Pancreas (tissue), 10 donors: Measurements from ENCODE around the gene PLA2G6. TPM values are rescaled to one million over a fixed set of nuclear protein-coding genes. Genes with fewer than 3 reads are reported as not detected.

ENCODE experiments used
- ATAC-seq, 4 donors: fragments of 200-7000 bp; cut with Tn5 transposase; one replicate each; pipeline versions ENCODE4 v1.8.0 to v1.9.1; 2020; ENCODE audit warnings: mild to moderate bottlenecking in 4 of 4, moderate library complexity in 4 of 4
- DNase-seq, 6 donors: peaks; one replicate each; pipeline ENCODE4 v3.0.0-alpha.2; 2020
- FAIRE-seq: peaks from 2 replicates; lab custom pipeline; 2012; peaks lifted over from hg19 to GRCh38; lab: Jason Lieb, UNC
- H3K27ac ChIP-seq, 4 donors: fragments of 200-600 bp; sonication (generic); 1 replicate in 3 of 4; 2 replicates in 1 of 4; pipeline versions ENCODE4 v1.5.0 to v1.8.0; 2020
- H3K27me3 ChIP-seq, 4 donors: fragments of 200-600 bp; one replicate each; pipeline ENCODE4 v1.8.0; 2021
- H3K36me3 ChIP-seq, 3 donors: fragments of 200-600 bp; sonication (generic) in 1 of 3; one replicate each; pipeline versions ENCODE4 v1.5.0 to v1.8.0; 2020 to 2021
- H3K4me1 ChIP-seq, 3 donors: fragments of 200-600 bp; one replicate each; pipeline ENCODE4 v1.8.0; 2021
- H3K4me3 ChIP-seq, 4 donors: fragments of 200-600 bp; sonication (generic) in 2 of 4; one replicate each; pipeline versions ENCODE4 v1.5.0 to v1.8.0; 2020 to 2021
- H3K9me3 ChIP-seq, 4 donors: fragments of 200-600 bp; one replicate each; pipeline ENCODE4 v1.8.0; 2021
- WGBS, 2 donors: extraction: QIAGEN DNeasy Blood & Tissue Kit; methylation state at CpG; one replicate each; pipeline ENCODE4 v1.1.7; 2013; 5-methylcytosine and 5-hydroxymethylcytosine counted together
- intact Hi-C, 3 donors: fragments of 100-400 bp; cut with DNase I; formaldehyde crosslinking; loops; one replicate each; pipeline versions ENCODE4 v1.11.1 to v1.14.2; 2022
- polyA plus RNA-seq, 2 donors: library from polyadenylated mRNA; stranded (reverse); fragments of 200-250 nt; gene quantifications; one replicate each; pipeline ENCODE4 v1.2.3, GENCODE V29; 2013
- total RNA-seq, 6 donors: library from RNA; stranded (reverse); fragmentation: NEBNext Ultra II Directional in 4 of 6; extraction: Animal tissue kit (Norgen Biotek cat#: 25700) in 4 of 6; gene quantifications; one replicate each; pipeline versions ENCODE4 v1.2.1 to v1.2.4, GENCODE V29; 2021 to 2023
- TF ChIP-seq, protein P1 (sequence below), 4 donors: fragments of 200-600 bp; sonication (generic) in 3 of 4; IDR thresholded peaks; one replicate each; pipeline versions ENCODE4 v1.5.0 to v1.8.0; 2021; ENCODE audit warnings: antibody characterized with exemption in 4 of 4
- donor health status: healthy with polysubstance abuse.
- donor health status: DM: no; HTN: no; CAD: no; lungs with moderate emphysema.
- donor health status: DM: no; HTN: no; CAD: no.
- donor health status: control.
- donor health status: control.
- donor health status: Bipolar disorder and iron deficiency.
- donor health status: DM: yes; HTN: yes; CAD: no.
- donor health status: DM: no; HTN: no; CAD: no.
- donor health status: DM: no; HTN: no; CAD: no.
- donor health status: DM: yes; HTN: yes; CAD: no.

PLA2G6 gene
- total and polyA plus RNA-seq, 8 donors: 8.7 to 109 (median 26.1) TPM

DNA sequence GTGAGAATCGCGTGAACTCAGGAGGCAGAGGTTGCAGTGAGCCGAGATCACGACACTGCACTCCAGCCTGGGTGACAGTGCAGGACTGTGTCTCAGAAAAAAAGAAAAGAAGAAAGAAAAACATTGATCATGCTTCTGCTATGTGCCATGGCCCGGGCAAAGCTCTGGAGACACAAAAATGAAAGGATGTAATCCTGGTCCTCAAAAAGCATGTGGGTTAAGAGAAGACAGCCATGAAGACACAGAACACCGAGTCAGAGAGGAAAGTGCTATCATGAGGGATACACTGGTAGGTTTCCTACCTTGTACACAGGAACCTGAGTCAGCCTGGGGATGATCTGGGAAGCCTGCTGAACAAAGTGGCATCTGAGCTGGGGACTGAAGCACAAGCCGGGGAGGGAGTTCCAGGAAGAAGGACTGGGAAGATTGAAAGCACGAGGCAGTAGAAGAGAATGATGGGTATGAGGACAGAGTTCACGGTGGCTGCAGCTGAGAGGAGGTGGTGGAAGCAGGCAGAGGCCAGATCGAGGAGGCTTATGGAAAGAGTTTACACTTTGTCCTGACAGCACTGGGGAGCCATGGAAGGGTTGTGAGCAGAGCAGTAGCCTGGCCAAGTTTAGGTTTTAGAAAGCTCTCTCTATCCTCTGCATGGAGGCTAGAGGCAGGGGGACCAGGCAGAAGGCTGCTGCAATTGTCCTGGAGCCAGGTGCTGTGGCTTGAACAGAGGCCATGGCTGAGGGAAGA lies 10.3 kb upstream of the PLA2G6 start:
- no peak for FAIRE-seq
- TF ChIP-seq, protein P1, sequence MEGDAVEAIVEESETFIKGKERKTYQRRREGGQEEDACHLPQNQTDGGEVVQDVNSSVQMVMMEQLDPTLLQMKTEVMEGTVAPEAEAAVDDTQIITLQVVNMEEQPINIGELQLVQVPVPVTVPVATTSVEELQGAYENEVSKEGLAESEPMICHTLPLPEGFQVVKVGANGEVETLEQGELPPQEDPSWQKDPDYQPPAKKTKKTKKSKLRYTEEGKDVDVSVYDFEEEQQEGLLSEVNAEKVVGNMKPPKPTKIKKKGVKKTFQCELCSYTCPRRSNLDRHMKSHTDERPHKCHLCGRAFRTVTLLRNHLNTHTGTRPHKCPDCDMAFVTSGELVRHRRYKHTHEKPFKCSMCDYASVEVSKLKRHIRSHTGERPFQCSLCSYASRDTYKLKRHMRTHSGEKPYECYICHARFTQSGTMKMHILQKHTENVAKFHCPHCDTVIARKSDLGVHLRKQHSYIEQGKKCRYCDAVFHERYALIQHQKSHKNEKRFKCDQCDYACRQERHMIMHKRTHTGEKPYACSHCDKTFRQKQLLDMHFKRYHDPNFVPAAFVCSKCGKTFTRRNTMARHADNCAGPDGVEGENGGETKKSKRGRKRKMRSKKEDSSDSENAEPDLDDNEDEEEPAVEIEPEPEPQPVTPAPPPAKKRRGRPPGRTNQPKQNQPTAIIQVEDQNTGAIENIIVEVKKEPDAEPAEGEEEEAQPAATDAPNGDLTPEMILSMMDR (IDR thresholded peaks at IDR 0.05): no peak
- Histone ChIP-seq H3K27ac (no peak overlapping the region), H3K4me3 (no peak overlapping the region), H3K4me1 (peaks cover 7 to 17% (median 13%) of the 10 kb centered on the region in 3 donors), H3K9me3 (no peaks in the 10 kb centered on the region), H3K27me3 (no peaks in the 10 kb centered on the region), H3K36me3 (no peaks in the 10 kb centered on the region)
- intact Hi-C loops: no loop called here
- WGBS, 2 donors: 83 to 91% methylated on average over 10 of the region's 10 CpGs
- no peak for DNase-seq
- ATAC-seq: no peak

DNA sequence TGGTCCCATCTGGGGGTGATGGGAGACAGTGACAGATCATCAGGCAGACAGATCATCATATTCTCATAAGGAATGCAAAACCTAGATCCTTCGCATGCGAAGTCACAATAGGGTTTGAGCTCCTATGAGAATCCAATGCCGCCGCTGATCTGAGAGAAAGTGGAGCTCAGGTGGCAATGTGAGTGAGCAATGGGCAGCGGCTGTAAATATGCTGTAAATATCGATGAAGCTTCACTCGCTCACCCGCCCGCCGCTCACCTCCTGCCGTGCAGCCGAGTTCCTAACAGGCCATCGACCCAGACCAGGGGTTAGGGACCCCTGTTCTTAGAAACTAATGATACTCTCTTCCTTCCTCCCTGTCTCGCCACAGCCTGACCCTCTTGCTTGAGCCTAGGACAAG lies 9.4 kb upstream of the PLA2G6 start:
- Histone ChIP-seq H3K9me3 (no peaks in the 10 kb centered on the region), H3K36me3 (no peaks in the 10 kb centered on the region), H3K4me3 (no peak overlapping the region), H3K4me1 (peaks cover 7 to 21% (median 13%) of the 10 kb centered on the region in 3 donors), H3K27me3 (no peaks in the 10 kb centered on the region), H3K27ac (no peak overlapping the region)
- WGBS, 2 donors: 93 to 94% methylated on average over 14 of the region's 14 CpGs
- intact Hi-C loops: no loop called here
- TF ChIP-seq, protein P1 (IDR thresholded peaks at IDR 0.05): no peak
- DNase-seq (no peak), FAIRE-seq (no peak), ATAC-seq (no peak)

DNA sequence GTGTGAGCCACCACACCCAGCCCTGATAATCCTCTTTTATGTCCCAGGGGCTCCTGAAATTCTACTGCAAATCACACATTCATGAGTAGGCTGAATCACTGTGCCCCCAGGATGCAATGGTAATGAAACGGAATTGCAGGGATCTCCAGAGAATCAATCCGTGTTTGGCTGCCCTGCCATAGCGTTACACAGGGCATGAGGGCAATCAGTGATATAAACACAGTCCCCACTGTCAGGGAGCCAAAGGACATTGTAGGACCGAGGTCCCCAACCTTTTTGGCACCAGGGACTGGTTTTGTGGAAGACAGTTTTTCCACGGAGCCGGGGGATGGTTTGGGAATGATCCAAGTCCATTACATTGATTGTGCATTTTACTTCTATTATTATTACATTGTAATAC lies 9.0 kb upstream of the PLA2G6 start:
- DNase-seq (no peak), ATAC-seq (no peak), FAIRE-seq (no peak)
- Histone ChIP-seq H3K27me3 (no peaks in the 10 kb centered on the region), H3K4me3 (no peak overlapping the region), H3K36me3 (no peaks in the 10 kb centered on the region), H3K9me3 (no peaks in the 10 kb centered on the region), H3K27ac (no peak overlapping the region), H3K4me1 (peaks cover 7 to 21% (median 13%) of the 10 kb centered on the region in 3 donors)
- TF ChIP-seq, protein P1 (IDR thresholded peaks at IDR 0.05): no peak
- 63 to 67% methylated on average over 6 of the region's 6 CpGs for WGBS, 2 donors
- intact Hi-C loops: no loop called here

DNA sequence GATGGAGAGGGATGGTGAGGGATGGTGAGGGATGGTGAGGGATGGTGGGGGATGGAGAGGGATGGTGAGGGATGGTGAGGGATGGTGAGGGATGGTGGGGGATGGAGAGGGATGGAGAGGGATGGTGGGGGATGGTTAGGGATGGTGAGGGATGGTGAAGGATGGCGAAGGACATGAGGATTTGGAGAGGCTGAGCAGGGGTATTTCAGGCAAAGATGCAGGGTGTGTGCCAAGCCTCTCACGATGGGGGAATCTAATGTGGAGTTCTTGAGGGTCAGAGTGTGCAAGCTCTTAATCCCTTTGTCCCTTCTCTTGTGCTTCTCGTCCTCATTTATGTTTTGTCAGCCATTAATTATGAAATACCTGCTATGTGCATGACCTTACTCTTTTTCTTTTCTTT lies 7.5 kb upstream of the PLA2G6 start:
- no peak for ATAC-seq
- no peaks in the 10 kb centered on the region for H3K9me3 ChIP-seq
- H3K4me1 ChIP-seq: peaks cover 7 to 21% (median 13%) of the 10 kb centered on the region in 3 donors
- 65 to 74% methylated on average over 3 of the region's 3 CpGs for whole genome bisulfite sequencing, 2 donors
- no peaks in the 10 kb centered on the region for H3K36me3 ChIP-seq
- intact Hi-C loops: no loop called here
- H3K4me3 ChIP-seq: no peak overlapping the region
- no peak for DNase-seq
- TF ChIP-seq, protein P1 (IDR thresholded peaks at IDR 0.05): no peak
- no peak overlapping the region for H3K27ac ChIP-seq
- FAIRE-seq: no peak
- no peaks in the 10 kb centered on the region for H3K27me3 ChIP-seq
